Stimulated activated naive CD8-positive, alpha-beta T cell treated with anti-CD3 and anti-CD28 coated beads, Interleukin-15, Interleukin-2, amounts not matched to agents 100 ng/mL and 50 ng/mL, for 24 hours (primary cell): ENCODE data around the gene EPHB4.
A peak's percentile ranks its signal among the peaks of the same experiment; 100 is the strongest.
"Not testable (repeated sequence)": the region's sequence is repeated elsewhere in the genome, so short reads cannot be mapped to it uniquely, and the experiment has no call there.

Experiments
- H3K27ac Mint-ChIP-seq: one replicate; pipeline ENCODE4 v1.8.0; 2021; ENCODE audit warnings: mild to moderate bottlenecking, mixed read lengths
- H3K27me3 Mint-ChIP-seq: one replicate; pipeline ENCODE4 v1.8.0; 2021; ENCODE audit warnings: mixed read lengths
- H3K36me3 Mint-ChIP-seq: one replicate; pipeline ENCODE4 v1.8.0; 2021; ENCODE audit warnings: low read depth, mixed read lengths
- H3K4me1 Mint-ChIP-seq: one replicate; pipeline ENCODE4 v1.8.0; 2021; ENCODE audit warnings: low read depth, mixed read lengths
- H3K4me3 Mint-ChIP-seq: one replicate; pipeline ENCODE4 v1.8.0; 2021; ENCODE audit warnings: mild to moderate bottlenecking, mixed read lengths
- H3K9me3 Mint-ChIP-seq: one replicate; pipeline ENCODE4 v1.8.0; 2021; ENCODE audit warnings: mixed read lengths

The EPHB4 gene

GRCh38 chr7:100793806-100794660 is 33.3 kb downstream of the EPHB4 start:
- Mint-ChIP-seq H3K9me3 (no peaks in the 10 kb centered on the region), H3K4me1 (no peaks in the 10 kb centered on the region), H3K27ac (no peak overlapping the region), H3K4me3 (no peak overlapping the region), H3K27me3 (peaks cover 6% of the 10 kb centered on the region), H3K36me3 (no peaks in the 10 kb centered on the region)

- Mint-ChIP-seq H3K4me3 (no peak overlapping the region), H3K4me1 (no peaks in the 10 kb centered on the region), H3K27ac (no peak overlapping the region), H3K9me3 (no peaks in the 10 kb centered on the region), H3K27me3 (peaks cover 6% of the 10 kb centered on the region), H3K36me3 (no peaks in the 10 kb centered on the region)
These were observed 35.2 kb downstream of the EPHB4 start for GRCh38 chr7:100791881-100792666.

GRCh38 chr7:100789055-100789454 is 38.3 kb downstream of the EPHB4 start:
- H3K4me3 Mint-ChIP-seq = no peak overlapping the region
- peaks cover 10% of the 10 kb centered on the region for H3K27me3 Mint-ChIP-seq
- H3K27ac Mint-ChIP-seq = no peak overlapping the region
- H3K9me3 Mint-ChIP-seq = no peaks in the 10 kb centered on the region
- no peaks in the 10 kb centered on the region for H3K36me3 Mint-ChIP-seq
- no peaks in the 10 kb centered on the region for H3K4me1 Mint-ChIP-seq

- no peak overlapping the region for H3K4me3 Mint-ChIP-seq
- no peak overlapping the region for H3K27ac Mint-ChIP-seq
- no peaks in the 10 kb centered on the region for H3K9me3 Mint-ChIP-seq
- no peaks in the 10 kb centered on the region for H3K36me3 Mint-ChIP-seq
- peaks cover 7% of the 10 kb centered on the region for H3K27me3 Mint-ChIP-seq
- H3K4me1 Mint-ChIP-seq = no peaks in the 10 kb centered on the region
These were observed 41.0 kb downstream of the EPHB4 start for GRCh38 chr7:100786323-100786722.

GRCh38 chr7:100785878-100786277 is 41.4 kb downstream of the EPHB4 start:
- H3K9me3 Mint-ChIP-seq = no peaks in the 10 kb centered on the region
- H3K36me3 Mint-ChIP-seq = no peaks in the 10 kb centered on the region
- H3K4me1 Mint-ChIP-seq = no peaks in the 10 kb centered on the region
- H3K4me3 Mint-ChIP-seq = peak overlapping the region; percentile 23
- H3K27ac Mint-ChIP-seq = peak overlapping the region; percentile 53
- peaks cover 7% of the 10 kb centered on the region for H3K27me3 Mint-ChIP-seq

GRCh38 chr7:100783804-100784203 is 43.5 kb downstream of the EPHB4 start:
- Mint-ChIP-seq H3K27ac (no peak overlapping the region), H3K9me3 (no peaks in the 10 kb centered on the region), H3K27me3 (peaks cover 7% of the 10 kb centered on the region), H3K4me1 (no peaks in the 10 kb centered on the region), H3K36me3 (no peaks in the 10 kb centered on the region), H3K4me3 (no peak overlapping the region)

GRCh38 chr7:100781255-100781654 is 46.1 kb downstream of the EPHB4 start:
- Mint-ChIP-seq H3K27ac (no peak overlapping the region), H3K4me3 (no peak overlapping the region), H3K27me3 (peaks cover 3% of the 10 kb centered on the region), H3K4me1 (no peaks in the 10 kb centered on the region), H3K36me3 (no peaks in the 10 kb centered on the region), H3K9me3 (no peaks in the 10 kb centered on the region)

GRCh38 chr7:100779359-100779758 is 48.0 kb downstream of the EPHB4 start:
- no peak overlapping the region for H3K4me3 Mint-ChIP-seq
- no peaks in the 10 kb centered on the region for H3K9me3 Mint-ChIP-seq
- H3K27ac Mint-ChIP-seq = no peak overlapping the region
- peaks cover 4% of the 10 kb centered on the region for H3K27me3 Mint-ChIP-seq
- no peaks in the 10 kb centered on the region for H3K4me1 Mint-ChIP-seq
- no peaks in the 10 kb centered on the region for H3K36me3 Mint-ChIP-seq

GRCh38 chr7:100778061-100778621 is 49.2 kb downstream of the EPHB4 start:
- H3K36me3 Mint-ChIP-seq = no peaks in the 10 kb centered on the region
- H3K27me3 Mint-ChIP-seq = peaks cover 4% of the 10 kb centered on the region
- H3K9me3 Mint-ChIP-seq = no peaks in the 10 kb centered on the region
- H3K4me1 Mint-ChIP-seq = no peaks in the 10 kb centered on the region
- H3K27ac Mint-ChIP-seq = no peak overlapping the region
- H3K4me3 Mint-ChIP-seq = no peak overlapping the region

- H3K4me3 Mint-ChIP-seq = no peak overlapping the region
- no peaks in the 10 kb centered on the region for H3K4me1 Mint-ChIP-seq
- no peaks in the 10 kb centered on the region for H3K36me3 Mint-ChIP-seq
- H3K27ac Mint-ChIP-seq = no peak overlapping the region
- peaks cover 8% of the 10 kb centered on the region for H3K27me3 Mint-ChIP-seq
- H3K9me3 Mint-ChIP-seq = no peaks in the 10 kb centered on the region
These were observed 53.8 kb downstream of the EPHB4 start for GRCh38 chr7:100773491-100773890.

- Mint-ChIP-seq H3K4me3 (no peak overlapping the region), H3K27ac (no peak overlapping the region), H3K9me3 (no peaks in the 10 kb centered on the region), H3K36me3 (no peaks in the 10 kb centered on the region), H3K27me3 (peaks cover 3% of the 10 kb centered on the region), H3K4me1 (no peaks in the 10 kb centered on the region)
These were observed 58.5 kb downstream of the EPHB4 start for GRCh38 chr7:100768784-100769183.

- Mint-ChIP-seq H3K9me3 (no peaks in the 10 kb centered on the region), H3K27ac (no peak overlapping the region), H3K27me3 (peaks cover 3% of the 10 kb centered on the region), H3K4me1 (no peaks in the 10 kb centered on the region), H3K36me3 (no peaks in the 10 kb centered on the region), H3K4me3 (no peak overlapping the region)
These were observed 62.1 kb downstream of the EPHB4 start for GRCh38 chr7:100765250-100765649.

- no peak overlapping the region for H3K27ac Mint-ChIP-seq
- H3K27me3 Mint-ChIP-seq = peaks cover 2% of the 10 kb centered on the region
These were observed 62.5 kb downstream of the EPHB4 start for GRCh38 chr7:100764841-100765240.

GRCh38 chr7:100763556-100764140 is 63.7 kb downstream of the EPHB4 start:
- no peaks in the 10 kb centered on the region for H3K27me3 Mint-ChIP-seq
- no peaks in the 10 kb centered on the region for H3K9me3 Mint-ChIP-seq
- no peaks in the 10 kb centered on the region for H3K4me1 Mint-ChIP-seq
- no peak overlapping the region for H3K4me3 Mint-ChIP-seq
- no peak overlapping the region for H3K27ac Mint-ChIP-seq
- H3K36me3 Mint-ChIP-seq = no peaks in the 10 kb centered on the region

More at GRCh38 chr7:100764841-100765240, 62.5 kb downstream of the EPHB4 start:
- Mint-ChIP-seq H3K4me1 (no peaks in the 10 kb centered on the region), H3K9me3 (no peaks in the 10 kb centered on the region), H3K4me3 (no peak overlapping the region), H3K36me3 (no peaks in the 10 kb centered on the region)

- not testable (repeated sequence) for H3K9me3 Mint-ChIP-seq, H3K27ac Mint-ChIP-seq, H3K27me3 Mint-ChIP-seq, H3K4me3 Mint-ChIP-seq, H3K36me3 Mint-ChIP-seq, H3K4me1 Mint-ChIP-seq
These were observed 64.5 kb downstream of the EPHB4 start for GRCh38 chr7:100762841-100763240.
